HG02798 (cell line): ENCODE data around the gene ENOX1.

Experiments
- ATAC-seq: cut with Tn5 transposase; IDR thresholded peaks from one replicate; pipeline ENCODE4 v1.9.1; 2021; ENCODE audit warnings: mild to moderate bottlenecking; ENCODE audit not compliant: unreplicated experiment, poor library complexity

ENOX1 gene

GRCh38 chr13:43303033-43303729 is 483.6 kb downstream of the ENOX1 start:
- ATAC-seq: peak; percentile 60

- ATAC-seq: no peak
Measured at GRCh38 chr13:43301346-43301969, 485.3 kb downstream of the ENOX1 start.

- ATAC-seq: no peak
Measured at GRCh38 chr13:43300865-43301264, 485.9 kb downstream of the ENOX1 start.

- ATAC-seq: no peak
Measured at GRCh38 chr13:43299374-43299773, 487.4 kb downstream of the ENOX1 start.

- ATAC-seq: no peak
Measured at GRCh38 chr13:43298816-43299215, 488.0 kb downstream of the ENOX1 start.

- no peak for ATAC-seq
Measured at GRCh38 chr13:43297967-43298678, 488.6 kb downstream of the ENOX1 start.

GRCh38 chr13:43295825-43296564 is 490.8 kb downstream of the ENOX1 start:
- ATAC-seq: no peak

- no peak for ATAC-seq
Measured at GRCh38 chr13:43295321-43295720, 491.5 kb downstream of the ENOX1 start.

- ATAC-seq: no peak
Measured at GRCh38 chr13:43294412-43294811, 492.4 kb downstream of the ENOX1 start.

GRCh38 chr13:43293986-43294385 is 492.8 kb downstream of the ENOX1 start:
- no peak for ATAC-seq

- ATAC-seq: no peak
Measured at GRCh38 chr13:43293561-43293960, 493.2 kb downstream of the ENOX1 start.

- ATAC-seq: no peak
Measured at GRCh38 chr13:43293008-43293407, 493.8 kb downstream of the ENOX1 start.

- ATAC-seq: no peak
Measured at GRCh38 chr13:43291287-43292060, 495.3 kb downstream of the ENOX1 start.

GRCh38 chr13:43289470-43290255 is 497.1 kb downstream of the ENOX1 start:
- no peak for ATAC-seq

GRCh38 chr13:43286751-43287150 is 500.0 kb downstream of the ENOX1 start:
- ATAC-seq: no peak

GRCh38 chr13:43285933-43286597 is 500.7 kb downstream of the ENOX1 start:
- ATAC-seq: no peak

- no peak for ATAC-seq
Measured at GRCh38 chr13:43284162-43284561, 502.6 kb downstream of the ENOX1 start.

- no peak for ATAC-seq
Measured at GRCh38 chr13:43279696-43280095, 507.1 kb downstream of the ENOX1 start.

GRCh38 chr13:43278127-43278526 is 508.6 kb downstream of the ENOX1 start:
- no peak for ATAC-seq
